ENCODE results near the gene DNAAF5.
"Not testable (repeated sequence)": the region's sequence is repeated elsewhere in the genome, so short reads cannot be mapped to it uniquely, and the experiment has no call there.

Gene DNAAF5

GRCh38 chr7:748446-748845 lies 21.9 kb downstream of the DNAAF5 start:
- DNase-seq = no peak

GRCh38 chr7:749140-749551 lies 22.6 kb downstream of the DNAAF5 start:
- no peak for DNase-seq

DNA sequence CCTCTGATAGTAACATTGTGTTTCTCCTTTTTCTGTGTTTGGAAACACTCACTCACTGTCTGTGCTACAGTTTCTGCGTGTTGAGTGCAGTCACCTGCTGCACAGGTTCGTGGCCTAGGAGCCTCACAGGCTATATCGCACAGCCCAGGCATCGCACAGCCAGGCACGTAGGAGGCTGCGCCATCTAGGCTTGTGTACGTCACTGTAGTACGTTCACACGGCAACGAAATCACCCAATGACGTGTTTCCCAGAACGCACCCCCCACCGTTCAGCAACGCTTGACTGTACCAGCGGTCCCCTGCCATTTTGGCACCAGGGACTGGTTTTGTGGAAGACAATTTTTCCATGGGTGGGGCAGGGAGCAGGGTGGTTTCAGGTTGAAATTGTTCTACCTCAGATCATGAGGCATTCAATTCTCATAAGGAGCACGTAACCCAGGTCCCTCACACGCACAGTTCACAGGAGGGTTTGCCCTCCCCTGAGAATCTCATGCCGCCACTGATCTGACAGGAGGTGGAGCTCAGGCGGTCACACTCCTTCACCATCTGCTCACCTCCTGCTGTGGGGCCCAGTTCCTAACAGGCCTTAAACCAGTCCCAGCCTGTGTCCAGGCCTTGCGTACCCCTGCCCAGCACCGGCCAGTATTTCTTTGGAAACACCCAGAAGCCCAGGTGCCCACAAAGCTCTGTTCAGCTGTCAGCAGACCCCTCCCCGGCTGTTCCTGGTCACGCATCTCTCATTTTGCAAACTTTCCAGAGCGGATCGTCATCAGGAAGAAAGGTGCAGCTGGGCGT lies 23.8 kb downstream of the DNAAF5 start:
- DNase-seq = no peak

DNA sequence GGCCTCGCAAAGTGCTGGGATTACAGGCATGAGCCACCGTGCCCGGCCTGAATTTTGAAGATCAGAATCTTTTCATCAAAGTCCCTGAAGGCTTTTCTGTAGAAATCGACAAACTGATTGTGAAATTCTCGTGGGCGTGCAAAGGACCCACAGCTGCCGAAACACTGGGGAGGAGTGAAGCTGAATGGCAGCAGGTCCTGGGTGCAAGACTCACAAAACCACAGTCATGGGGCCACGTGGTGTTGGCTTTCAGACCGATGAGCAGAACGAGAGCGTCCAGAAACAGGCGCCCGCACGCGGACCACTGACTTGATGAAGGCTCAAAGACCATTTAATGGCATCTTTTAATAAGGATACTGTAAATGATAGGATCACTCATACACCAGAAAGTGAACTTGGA lies 25.3 kb downstream of the DNAAF5 start:
- DNase-seq = no peak

DNA sequence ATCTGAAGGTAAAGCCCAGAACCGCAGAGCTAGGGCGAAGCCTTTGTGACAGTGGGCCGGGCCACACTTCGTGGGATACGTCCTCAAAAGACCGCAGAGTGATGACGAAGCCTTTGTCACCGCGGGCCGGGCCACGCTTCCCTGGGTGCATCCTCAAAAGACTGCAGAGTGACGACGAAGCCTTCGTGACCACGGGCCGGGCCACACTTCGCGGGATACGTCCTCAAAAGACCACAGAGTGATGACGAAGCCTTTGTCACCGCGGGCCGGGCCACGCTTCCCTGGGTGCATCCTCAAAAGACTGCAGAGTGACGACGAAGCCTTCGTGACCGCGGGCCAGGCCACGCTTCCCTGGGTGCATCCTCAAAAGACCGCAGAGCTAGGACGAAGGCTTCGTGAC lies 25.8 kb downstream of the DNAAF5 start:
- DNase-seq = not testable (repeated sequence)

DNA sequence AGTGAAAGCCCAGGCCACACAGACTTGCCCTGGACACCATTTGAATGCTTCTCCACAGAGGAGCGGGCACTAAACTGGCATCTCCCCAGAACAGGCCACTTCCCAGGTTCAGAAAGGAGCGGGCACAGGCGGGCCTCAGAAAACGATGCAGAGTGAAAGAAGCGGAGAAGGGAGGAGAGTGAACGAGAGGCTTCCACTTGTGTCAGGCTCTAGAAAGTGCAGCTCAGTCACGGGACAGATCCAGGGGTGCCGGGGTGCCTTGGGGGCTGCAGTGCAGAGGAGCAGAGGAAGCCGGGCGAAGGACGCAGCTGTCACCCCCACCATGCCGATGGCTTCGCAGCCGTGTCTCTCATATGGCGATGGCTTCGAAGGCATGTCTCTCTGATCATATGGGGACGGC lies 26.7 kb downstream of the DNAAF5 start:
- no peak for DNase-seq

- DNase-seq = no peak
Measured at GRCh38 chr7:754531-755412, 28.3 kb downstream of the DNAAF5 start.

GRCh38 chr7:755413-755805 lies 28.9 kb downstream of the DNAAF5 start:
- DNase-seq = no peak

DNA sequence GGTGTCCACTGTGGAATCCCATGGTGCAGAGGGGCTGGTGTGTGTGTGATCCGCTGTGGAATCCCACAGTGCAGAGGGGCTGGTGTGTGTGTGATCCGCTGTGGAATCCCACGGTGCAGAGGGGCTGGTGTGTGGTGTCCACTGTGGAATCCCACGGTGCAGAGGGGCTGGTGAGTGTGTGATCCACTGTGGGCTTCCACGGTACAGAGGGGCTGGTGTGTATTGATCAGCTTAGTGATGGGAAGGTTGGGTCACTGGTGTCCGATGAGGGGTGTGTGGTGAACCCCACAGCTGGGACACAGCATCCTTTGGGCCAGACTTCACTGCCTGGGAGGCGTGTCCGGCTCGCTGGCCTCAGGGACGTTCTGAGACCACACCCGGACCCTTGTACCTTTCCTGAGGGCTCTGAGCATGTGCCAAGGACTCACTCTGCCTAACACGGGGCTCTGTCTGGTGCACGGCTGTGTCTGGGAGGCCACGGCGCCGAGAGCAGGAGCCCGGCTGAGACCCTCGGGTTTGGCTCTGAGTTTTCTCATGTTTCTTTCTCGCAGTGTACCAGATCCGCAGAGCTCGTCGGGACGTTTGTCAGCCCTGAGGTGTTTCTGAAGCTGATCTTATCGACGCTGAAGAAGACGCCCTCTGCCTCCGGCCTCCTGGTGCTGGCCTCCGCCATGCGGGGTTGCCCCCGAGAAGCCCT lies 29.9 kb downstream of the DNAAF5 start:
- no peak for DNase-seq

DNA sequence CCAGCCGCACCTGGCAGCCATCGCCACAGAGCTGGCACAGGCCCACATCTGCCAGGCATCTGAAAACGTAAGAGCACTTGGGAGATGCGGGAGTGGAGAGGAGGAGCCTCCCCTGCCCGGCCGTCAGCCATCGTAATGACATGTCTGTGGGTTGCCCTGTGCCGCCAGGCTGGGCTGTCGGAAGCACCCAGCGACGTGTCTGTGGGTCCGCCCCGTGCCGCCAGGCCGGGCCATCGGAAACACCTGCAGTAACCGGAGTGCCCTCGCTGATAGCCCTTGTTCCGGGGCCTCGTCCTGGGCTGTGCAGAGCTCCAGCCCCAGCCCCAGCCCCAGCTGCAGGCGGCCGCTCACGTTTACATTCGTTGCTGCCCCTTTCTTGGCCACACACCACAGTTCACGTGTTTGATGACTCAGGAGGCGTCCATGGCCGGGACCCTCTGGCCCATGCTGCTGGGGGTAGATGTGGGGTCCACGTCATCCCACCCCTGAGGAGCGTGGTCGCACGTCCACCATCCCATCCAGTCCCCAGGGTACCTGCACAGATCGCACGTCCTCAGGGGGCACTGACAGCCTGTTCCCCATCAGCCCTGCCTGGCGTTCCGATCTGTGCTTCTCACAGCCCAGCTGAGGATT lies 30.5 kb downstream of the DNAAF5 start:
- DNase-seq = no peak

- DNase-seq = peak in 1 of 5 donors; percentile 63
Measured at GRCh38 chr7:757741-758163, 31.3 kb downstream of the DNAAF5 start.

- no peak for DNase-seq
Measured at GRCh38 chr7:759569-759968, 33.1 kb downstream of the DNAAF5 start.

GRCh38 chr7:760006-760405 lies 33.5 kb downstream of the DNAAF5 start:
- DNase-seq = no peak

GRCh38 chr7:761101-761500 lies 34.6 kb downstream of the DNAAF5 start:
- no peak for DNase-seq

- no peak for DNase-seq
Measured at GRCh38 chr7:761631-762030, 35.1 kb downstream of the DNAAF5 start.

DNA sequence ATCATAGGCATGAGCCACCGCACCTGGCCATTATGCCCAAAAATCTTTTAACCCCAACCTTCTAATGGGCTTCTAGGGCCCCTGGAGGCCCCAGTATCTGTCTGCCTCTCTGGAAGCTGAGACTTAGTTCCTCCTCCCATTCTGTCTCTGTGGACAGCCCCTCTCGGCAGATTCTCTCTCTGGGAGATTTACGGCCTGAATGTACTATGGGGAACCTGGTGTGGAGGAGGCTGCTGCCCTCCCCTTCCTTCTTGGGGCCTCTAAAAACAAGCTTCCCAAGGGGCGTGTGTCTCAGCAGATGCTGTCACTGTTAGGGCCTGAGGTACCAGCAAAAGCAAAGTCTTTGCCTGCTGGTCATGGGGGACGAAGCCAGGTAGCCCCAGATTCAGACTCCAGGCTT lies 36.4 kb downstream of the DNAAF5 start:
- DNase-seq = no peak

GRCh38 chr7:763762-764161 lies 37.3 kb downstream of the DNAAF5 start:
- no peak for DNase-seq

GRCh38 chr7:765383-765782 lies 38.9 kb downstream of the DNAAF5 start:
- DNase-seq = no peak

DNA sequence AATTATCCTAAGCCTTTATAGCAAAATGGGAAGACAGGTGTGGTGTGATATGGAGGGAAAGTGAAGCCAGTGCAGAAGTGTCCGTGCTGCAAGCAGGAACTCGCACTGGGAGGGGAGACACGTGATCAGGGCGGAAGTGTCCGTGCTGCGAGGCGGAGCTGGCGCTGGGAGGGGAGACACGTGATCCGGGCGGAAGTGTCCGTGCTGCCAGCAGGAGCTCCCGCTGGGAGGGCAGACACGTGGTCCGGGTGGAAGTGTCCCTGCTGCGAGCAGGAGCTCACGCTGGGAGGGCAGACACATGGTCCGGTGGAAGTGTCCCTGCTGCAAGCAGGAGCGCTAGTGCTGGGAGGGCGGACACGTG lies 41.1 kb downstream of the DNAAF5 start:
- no peak for DNase-seq

GRCh38 chr7:767941-768731 lies 41.6 kb downstream of the DNAAF5 start:
- peak in 1 of 5 donors; percentile 24 for DNase-seq

DNA sequence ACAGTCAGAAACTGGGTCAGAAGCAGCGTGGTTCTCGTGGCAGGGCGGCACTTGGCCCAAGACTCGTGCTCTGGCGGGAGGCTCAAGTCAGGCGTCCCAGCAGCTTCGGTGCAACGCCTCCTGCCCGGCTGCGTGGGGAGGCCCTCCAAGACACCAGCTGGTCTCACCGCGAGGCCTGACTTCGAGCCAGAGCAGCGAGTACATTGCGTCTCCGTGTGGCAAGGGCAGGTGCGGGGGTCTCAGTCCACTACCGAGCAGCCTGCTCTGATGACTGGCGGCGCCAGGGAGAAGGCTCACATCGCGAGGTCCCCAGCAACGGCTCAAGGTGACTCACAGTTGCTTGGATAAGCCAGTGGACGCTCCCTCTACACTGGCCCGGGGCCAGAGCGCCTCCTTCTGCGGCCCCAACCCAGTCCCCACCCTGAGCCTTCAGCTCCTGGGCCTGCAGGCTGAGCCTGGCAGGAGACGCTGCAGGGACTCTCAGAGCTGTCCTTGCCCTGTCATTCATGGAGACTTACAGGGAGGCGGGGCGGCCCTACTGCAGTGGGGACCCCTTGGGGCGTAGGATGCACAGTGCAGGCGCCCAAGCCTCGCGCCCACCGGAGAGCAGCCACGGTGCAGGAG lies 42.5 kb downstream of the DNAAF5 start:
- DNase-seq = no peak

GRCh38 chr7:770336-770735 lies 43.8 kb downstream of the DNAAF5 start:
- no peak for DNase-seq
